ENCODE measurements around the gene ALPP.
"Not testable (repeated sequence)": the region's sequence is repeated elsewhere in the genome, so short reads cannot be mapped to it uniquely, and the experiment has no call there.

The ALPP gene

GRCh38 chr2:232341061-232341738, 37.4 kb upstream of the ALPP start:
- no peak for DNase-seq

GRCh38 chr2:232341739-232342126, 36.8 kb upstream of the ALPP start:
- DNase-seq: no peak

- no peak for DNase-seq
These were observed 35.7 kb upstream of the ALPP start for GRCh38 chr2:232342635-232343565.

GRCh38 chr2:232343821-232344220, 34.7 kb upstream of the ALPP start:
- DNase-seq: no peak

DNA sequence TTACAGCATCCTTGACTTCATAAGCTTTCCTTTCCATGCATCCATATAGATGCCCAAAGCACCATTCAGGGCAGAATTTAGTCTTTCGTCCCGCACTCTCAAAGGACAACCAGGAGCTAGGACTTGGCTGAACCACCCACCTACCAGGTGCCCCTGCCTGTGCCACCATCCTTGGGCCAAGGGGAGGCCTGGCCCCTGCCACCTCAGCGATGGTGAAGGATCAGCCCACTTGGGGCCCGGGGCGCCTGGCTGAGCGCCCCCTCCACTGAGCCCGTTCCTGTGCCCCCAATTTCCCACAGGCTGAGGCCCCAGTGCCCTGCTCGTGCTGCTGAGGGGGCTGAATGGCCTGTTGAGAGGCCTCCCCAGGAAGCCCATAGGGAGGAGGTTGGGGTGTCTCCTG, 33.3 kb upstream of the ALPP start:
- no peak for DNase-seq

- no peak for DNase-seq
These were observed 31.2 kb upstream of the ALPP start for GRCh38 chr2:232347369-232347768.

- DNase-seq: no peak
These were observed 29.6 kb upstream of the ALPP start for GRCh38 chr2:232348936-232349335.

DNA sequence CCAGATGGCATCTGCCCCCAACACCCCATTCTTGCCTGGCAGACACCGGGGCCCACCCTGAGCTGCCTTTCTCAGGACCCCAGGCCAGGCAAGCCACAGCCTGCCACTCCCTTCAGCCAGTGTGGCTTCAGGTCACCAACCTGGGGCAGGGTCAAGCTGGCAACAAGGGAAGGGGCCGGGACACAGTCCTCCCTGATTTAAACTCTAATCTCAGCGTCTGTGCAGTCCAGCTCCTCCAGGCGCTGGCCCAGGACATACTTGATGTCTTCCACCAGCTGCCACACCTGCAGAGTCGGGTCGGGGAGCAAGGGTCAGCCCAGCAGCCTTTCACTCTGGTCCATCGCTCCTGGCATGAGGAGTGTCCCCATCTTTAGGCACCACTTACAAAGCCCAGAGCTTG, 29.0 kb upstream of the ALPP start:
- DNase-seq: no peak

- no peak for DNase-seq
These were observed 28.5 kb upstream of the ALPP start for GRCh38 chr2:232349946-232350635.

- no peak for DNase-seq
These were observed 27.5 kb upstream of the ALPP start for GRCh38 chr2:232350804-232351685.

GRCh38 chr2:232351686-232352510, 26.7 kb upstream of the ALPP start:
- no peak for DNase-seq

DNA sequence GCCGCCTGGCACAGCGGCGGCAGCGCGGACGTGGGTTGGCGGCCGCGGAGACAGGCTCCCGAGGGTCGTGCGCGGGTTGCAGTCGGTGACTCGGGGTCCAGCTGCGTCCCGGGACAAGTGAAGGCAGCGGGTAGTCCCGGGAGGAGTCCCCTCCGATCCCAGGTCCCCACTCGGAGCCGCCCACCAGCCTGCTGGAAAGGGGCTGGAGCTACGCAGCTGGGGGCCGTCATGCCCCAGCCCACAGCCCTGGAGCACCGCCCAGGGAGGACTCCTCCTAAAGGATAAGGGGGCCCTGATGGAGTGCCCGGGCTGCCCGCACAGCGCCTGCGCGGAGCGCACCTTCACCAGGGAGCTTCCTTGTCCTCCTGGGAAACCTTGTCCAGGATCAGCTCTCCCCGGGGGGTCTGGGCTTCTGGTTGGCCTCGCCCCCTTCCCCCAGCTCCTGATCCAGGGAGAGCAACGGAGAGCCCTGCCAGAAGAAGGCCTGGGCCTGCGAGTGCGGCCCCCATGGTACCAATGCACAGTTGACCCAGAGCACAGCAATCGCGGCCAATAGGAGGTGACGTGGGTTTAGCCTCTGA, 25.9 kb upstream of the ALPP start:
- no peak for DNase-seq

DNA sequence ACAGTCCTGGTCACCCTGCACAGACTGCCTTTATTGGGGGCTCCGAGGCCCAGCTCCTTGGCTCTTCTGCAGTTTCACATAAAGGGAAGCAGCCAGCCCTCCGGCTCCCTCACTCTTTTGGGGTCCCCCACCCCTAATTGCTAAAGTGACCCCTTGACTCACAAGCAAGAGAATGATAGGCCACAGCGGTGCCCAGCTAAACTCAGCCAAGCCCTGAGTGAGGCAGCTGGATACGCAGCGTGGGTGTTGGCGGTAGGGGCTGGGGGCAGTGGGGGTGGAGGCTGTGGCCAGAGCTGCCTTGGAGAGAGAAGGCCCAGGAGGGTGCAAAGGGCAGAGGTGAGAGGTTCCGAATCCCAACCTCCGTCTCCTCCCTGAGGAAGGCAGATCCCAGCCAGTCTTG, 25.5 kb upstream of the ALPP start:
- no peak for DNase-seq

DNA sequence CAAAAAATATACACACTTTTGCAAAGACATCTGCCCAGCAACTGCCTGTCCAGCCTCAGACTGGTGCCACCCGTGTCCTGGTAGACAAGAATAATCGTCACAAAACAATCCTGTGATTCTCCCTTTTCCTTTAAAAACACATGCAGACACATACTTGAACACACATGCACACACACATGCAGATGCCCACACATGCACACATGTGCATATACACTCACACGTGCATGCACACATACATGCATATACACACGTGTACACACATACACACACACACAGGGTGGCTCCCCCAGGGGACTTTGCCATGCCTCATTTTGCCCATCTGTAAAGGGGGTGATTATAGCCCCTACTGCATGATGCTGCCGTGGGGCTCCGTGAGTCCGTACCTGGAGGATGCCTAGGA, 24.9 kb upstream of the ALPP start:
- DNase-seq: no peak

- DNase-seq: no peak
These were observed 24.5 kb upstream of the ALPP start for GRCh38 chr2:232354069-232354468.

- no peak for DNase-seq
These were observed 16.9 kb upstream of the ALPP start for GRCh38 chr2:232361646-232362045.

DNA sequence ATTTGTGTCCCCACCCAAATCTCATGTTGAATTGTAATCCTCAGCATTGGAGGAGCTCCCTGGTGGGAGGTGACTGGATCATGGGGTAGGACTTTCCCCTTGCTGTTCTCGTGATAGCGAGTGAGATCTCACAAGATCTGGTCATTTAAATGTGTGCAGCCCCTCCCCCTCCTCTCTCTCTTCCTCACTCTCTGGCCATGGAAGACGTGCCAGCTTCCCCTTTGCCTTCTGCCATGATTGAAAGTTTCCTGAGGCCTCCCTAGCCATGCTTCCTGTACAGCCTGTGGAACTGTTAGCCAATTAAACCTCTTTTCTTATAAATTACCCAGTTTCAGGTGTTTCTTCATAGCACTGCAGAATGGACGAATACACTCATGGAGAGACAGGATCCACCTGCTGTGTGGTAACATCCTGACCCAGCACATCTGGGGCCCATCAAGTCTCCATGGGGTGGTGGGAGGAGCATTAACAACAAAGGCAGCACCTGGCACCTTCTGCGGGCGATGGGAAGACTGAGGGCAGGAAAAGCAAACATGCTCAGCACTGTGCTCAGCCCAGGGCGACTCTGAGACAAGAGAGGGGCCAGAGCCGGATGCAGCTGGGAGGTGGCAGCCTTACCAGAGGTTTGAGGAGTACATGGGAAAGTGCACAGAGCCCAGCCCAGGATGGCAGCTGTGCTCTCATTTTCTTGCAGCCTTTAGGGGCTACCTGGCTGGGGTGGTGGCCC, 16.2 kb upstream of the ALPP start:
- no peak for DNase-seq

DNA sequence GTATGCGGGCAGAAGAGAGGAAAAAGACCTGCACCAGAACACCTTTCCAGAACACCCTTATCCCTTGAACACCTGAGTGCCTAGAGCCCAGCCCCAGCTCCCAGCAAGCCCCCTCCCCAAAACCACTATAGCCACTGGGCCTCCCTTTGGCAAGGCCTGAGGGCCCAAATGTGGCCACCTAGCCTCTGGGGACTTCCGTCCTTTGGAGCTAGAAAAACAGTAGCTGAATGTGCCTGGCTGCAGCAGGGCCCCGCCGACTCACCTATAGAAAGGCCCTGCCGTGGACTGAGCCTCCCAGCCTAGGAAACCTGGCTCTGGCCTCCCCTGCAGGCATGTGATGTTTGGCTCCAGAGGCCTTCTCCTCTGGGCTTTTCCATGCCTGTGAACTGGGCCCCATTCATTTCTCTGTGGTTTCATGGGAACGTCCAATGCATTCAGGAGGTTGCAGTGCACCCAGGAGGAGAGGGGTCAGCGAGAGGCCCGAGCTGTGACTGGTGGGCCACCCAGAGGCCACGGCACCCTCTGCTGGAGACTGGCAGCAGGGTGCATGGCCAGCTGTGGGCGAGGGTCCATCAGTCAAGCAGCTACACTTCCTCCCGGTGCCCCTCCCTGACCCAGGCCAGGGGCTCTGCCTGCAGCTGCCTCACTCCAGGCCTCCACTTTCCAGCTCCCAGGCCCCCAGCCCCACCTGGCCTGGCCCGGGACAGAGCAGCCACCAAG, 15.3 kb upstream of the ALPP start:
- not testable (repeated sequence) for DNase-seq

DNA sequence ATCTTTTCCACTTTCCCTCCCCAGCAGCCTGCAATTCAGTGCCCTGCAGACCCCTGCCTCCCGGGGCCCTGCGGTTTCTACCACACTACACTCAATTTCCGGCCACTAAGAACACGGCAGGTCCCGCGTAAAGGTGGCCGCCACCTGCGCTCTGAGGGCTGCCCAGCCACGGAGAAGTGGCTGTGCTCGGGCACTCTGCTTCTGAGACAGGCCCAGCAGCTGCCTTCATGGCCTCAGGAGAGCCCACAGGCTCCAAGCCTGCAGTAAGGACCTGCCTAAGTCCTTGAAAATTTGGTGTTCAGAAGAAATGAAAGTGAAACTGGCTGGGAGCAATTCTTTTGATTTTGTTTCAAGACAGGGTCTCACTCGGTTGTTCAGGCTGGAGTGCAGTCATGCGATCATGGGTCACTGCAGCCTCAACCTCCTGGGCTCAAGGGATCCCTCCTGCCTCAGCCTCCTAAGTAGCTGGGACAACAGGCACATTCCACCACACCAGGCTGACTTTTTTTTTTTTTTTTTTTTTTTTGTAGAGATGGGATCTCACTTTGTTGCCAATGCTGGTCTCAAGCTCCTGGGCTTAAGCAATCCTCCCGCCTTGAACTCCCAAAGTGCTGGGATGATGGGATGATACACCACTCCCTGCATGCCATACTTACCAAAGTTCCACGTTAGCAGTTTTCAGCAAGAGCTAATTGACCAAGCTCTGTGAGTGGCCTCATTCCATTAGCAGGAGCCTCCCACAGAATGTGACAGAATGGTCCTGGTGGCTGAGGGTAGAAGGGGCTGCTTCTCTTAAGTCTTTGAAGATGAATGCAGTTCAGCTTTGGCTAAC, 14.6 kb upstream of the ALPP start:
- DNase-seq: peak; percentile 40 to 61 (median 60)

Measured in suppressor macrophage treated with lipopolysaccharide for 1 hour (primary cell).